CD14-positive monocyte (primary cell): ENCODE measurements around the gene BNC2. TPM values are rescaled to one million over a fixed set of nuclear protein-coding genes. Genes with fewer than 3 reads are reported as not detected.
A peak's percentile ranks its signal among the peaks of the same experiment; 100 is the strongest.

Source experiments
- DNase-seq, 3 donors: peaks; one replicate each; pipeline ENCODE4 v3.0.0-alpha.2; 2011 to 2022
- H2AFZ ChIP-seq: 2 replicates; pipeline ENCODE4 v1.6.0; 2012; ENCODE audit warnings: mild to moderate bottlenecking, low read depth, low read length, inconsistent platforms; ENCODE audit not compliant: insufficient read depth, poor library complexity, severe bottlenecking
- H3K27ac ChIP-seq, 2 donors: 1 replicate in 1 of 2; 2 replicates in 1 of 2; pipeline ENCODE4 v1.5.1; 2012 to 2013; ENCODE audit warnings: low read length in 2 of 2, control low read depth in 1 of 2, inconsistent platforms in 1 of 2, low read depth in 1 of 2, mild to moderate bottlenecking in 1 of 2
- H3K27me3 ChIP-seq, 2 donors: one replicate each; pipeline versions ENCODE4 v1.6.0 to v1.6.1; 2011 to 2013; ENCODE audit warnings: low read length in 2 of 2; ENCODE audit not compliant: control insufficient read depth in 2 of 2, insufficient read depth in 2 of 2
- H3K36me3 ChIP-seq, 2 donors: replicated peaks in 1 of 2; 1 replicate in 1 of 2; 2 replicates in 1 of 2; pipeline versions ENCODE4 v1.5.1 to v1.6.1; 2012 to 2013; ENCODE audit warnings: low read length in 2 of 2, control low read depth in 1 of 2, inconsistent platforms in 1 of 2, mild to moderate bottlenecking in 1 of 2; ENCODE audit not compliant: insufficient read depth in 2 of 2, control insufficient read depth in 1 of 2
- H3K4me1 ChIP-seq, 2 donors: 1 replicate in 1 of 2; 2 replicates in 1 of 2; pipeline versions ENCODE4 v1.5.1 to v1.6.1; 2012 to 2013; ENCODE audit warnings: low read length in 2 of 2, control low read depth in 1 of 2, inconsistent platforms in 1 of 2, mild to moderate bottlenecking in 1 of 2, moderate library complexity in 1 of 2; ENCODE audit not compliant: insufficient read depth in 2 of 2, control insufficient read depth in 1 of 2
- H3K4me2 ChIP-seq: replicated peaks from 2 replicates; pipeline ENCODE3; 2012; ENCODE audit warnings: low read length, moderate library complexity, mild to moderate bottlenecking; ENCODE audit not compliant: poor library complexity, severe bottlenecking; ENCODE audit errors: extremely low read depth
- H3K4me3 ChIP-seq, 3 experiments: fragments of 200-600 bp in 1 of 3; sonication (generic) in 1 of 3; replicated peaks in 1 of 3; 1 replicate in 2 of 3; 2 replicates in 1 of 3; pipeline ENCODE4 v1.5.1; 2011 to 2013; ENCODE audit warnings: low read length in 3 of 3, mild to moderate bottlenecking in 3 of 3, control low read depth in 2 of 3, low read depth in 2 of 3, inconsistent platforms in 1 of 3, moderate library complexity in 1 of 3
- H3K79me2 ChIP-seq: 2 replicates; pipeline ENCODE4 v1.6.0; 2012; ENCODE audit warnings: mild to moderate bottlenecking, control low read depth, inconsistent platforms, low read length, moderate library complexity; ENCODE audit not compliant: insufficient read depth
- H3K9ac ChIP-seq: 2 replicates; pipeline ENCODE4 v1.6.0; 2017; ENCODE audit warnings: low read length, mild to moderate bottlenecking; ENCODE audit not compliant: insufficient read depth, poor library complexity, severe bottlenecking
- H3K9me3 ChIP-seq, 2 donors: replicated peaks in 1 of 2; 1 replicate in 1 of 2; 2 replicates in 1 of 2; pipeline versions ENCODE4 v1.5.1 to v1.6.1; 2012 to 2013; ENCODE audit warnings: low read length in 2 of 2, control low read depth in 1 of 2; ENCODE audit not compliant: control insufficient read depth in 1 of 2, insufficient read depth in 1 of 2
- H4K20me1 ChIP-seq: 2 replicates; pipeline ENCODE4 v1.6.0; 2012; ENCODE audit warnings: mild to moderate bottlenecking, low read length, control low read depth, moderate library complexity; ENCODE audit not compliant: insufficient read depth
- H3K27ac Mint-ChIP-seq, 7 donors: one replicate each; pipeline ENCODE4 v1.8.0; 2020; ENCODE audit warnings: mild to moderate bottlenecking in 7 of 7, mixed read lengths in 7 of 7, moderate library complexity in 6 of 7, inconsistent platforms in 2 of 7
- H3K27me3 Mint-ChIP-seq, 3 donors: one replicate each; pipeline ENCODE4 v1.8.0; 2021 to 2022; ENCODE audit warnings: low read depth in 3 of 3, mild to moderate bottlenecking in 3 of 3, mixed read lengths in 3 of 3, moderate library complexity in 3 of 3, inconsistent platforms in 1 of 3
- H3K36me3 Mint-ChIP-seq, 2 donors: one replicate each; pipeline ENCODE4 v1.8.0; 2020; ENCODE audit warnings: mixed read lengths in 2 of 2, inconsistent platforms in 1 of 2, mild to moderate bottlenecking in 1 of 2
- H3K4me1 Mint-ChIP-seq: one replicate; pipeline ENCODE4 v1.8.0; 2020; ENCODE audit warnings: mild to moderate bottlenecking, mixed read lengths
- H3K4me3 Mint-ChIP-seq, 2 donors: one replicate each; pipeline ENCODE4 v1.8.0; 2020; ENCODE audit warnings: mild to moderate bottlenecking in 2 of 2, mixed read lengths in 2 of 2, moderate library complexity in 1 of 2
- H3K9me3 Mint-ChIP-seq, 7 donors: one replicate each; pipeline ENCODE4 v1.8.0; 2020 to 2022; ENCODE audit warnings: mixed read lengths in 7 of 7, mild to moderate bottlenecking in 6 of 7, moderate library complexity in 6 of 7, inconsistent platforms in 2 of 7
- WGBS: methylation state at CpG from one replicate; pipeline ENCODE4 v1.1.5; 2013; ENCODE audit warnings: missing lambda C conversion rate; ENCODE audit not compliant: insufficient coverage; 5-methylcytosine and 5-hydroxymethylcytosine counted together
- intact Hi-C, 2 donors: fragments of 100-400 bp; cut with micrococcal nuclease; formaldehyde crosslinking; loops; one replicate each; pipeline versions ENCODE4 v1.15.0 to v1.15.1; 2023
- polyA plus RNA-seq, 3 donors: library from polyadenylated mRNA; depleted of rRNA in 1 of 3; unstranded in 2 of 3; stranded (reverse) in 1 of 3; fragments of 300-500 nt in 2 of 3; fragments of >200 nt in 1 of 3; fragmentation: Illumina TruSeq in 2 of 3; gene quantifications; 1 replicate in 2 of 3; 2 replicates in 1 of 3; pipeline ENCODE4 v1.2.3, GENCODE V29; 2012 to 2021
- TF ChIP-seq, protein P1 (sequence below): fragments of 200-600 bp; IDR thresholded peaks from one replicate; pipeline ENCODE4 v1.8.0; 2022; ENCODE audit warnings: antibody characterized with exemption, mild to moderate bottlenecking

BNC2 gene
- polyA plus RNA-seq, 3 donors: 0.01 TPM; not detected in 2

DNA sequence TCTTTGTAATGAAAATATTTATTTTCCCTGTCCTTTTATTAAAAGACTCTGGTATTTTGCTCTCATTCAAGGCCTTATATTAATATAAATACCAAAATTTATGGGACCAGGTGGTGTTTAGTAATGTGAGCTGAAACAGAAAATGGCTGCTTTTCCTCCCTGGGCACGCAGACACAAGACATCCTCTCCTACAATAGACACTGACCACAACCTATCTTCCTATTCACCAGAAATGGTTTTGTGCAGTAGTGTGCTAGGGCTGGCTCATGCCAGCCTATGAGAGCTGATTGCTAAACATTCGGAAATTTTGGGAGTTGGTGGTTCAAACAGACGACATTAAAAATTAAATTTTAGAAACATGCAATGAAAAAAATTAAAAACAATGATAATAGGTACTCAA is 338.2 kb downstream of the BNC2 start:
- Mint-ChIP-seq H3K27me3 (no peaks in the 10 kb centered on the region), H3K36me3 (no peaks in the 10 kb centered on the region), H3K27ac (no peak overlapping the region), H3K9me3 (peaks cover 0 to 2% (median 0%) of the 10 kb centered on the region in 7 donors), H3K4me1 (no peaks in the 10 kb centered on the region), H3K4me3 (no peak overlapping the region)
- H4K20me1 ChIP-seq: no peaks in the 10 kb centered on the region
- no peaks in the 10 kb centered on the region for H3K9me3 ChIP-seq
- no peak overlapping the region for H2AFZ ChIP-seq
- no peaks in the 10 kb centered on the region for H3K27me3 ChIP-seq
- H3K4me2 ChIP-seq: no peak overlapping the region
- H3K9ac ChIP-seq: no peak overlapping the region
- H3K36me3 ChIP-seq: no peaks in the 10 kb centered on the region
- no peak overlapping the region for H3K4me3 ChIP-seq
- no peak overlapping the region for H3K27ac ChIP-seq
- no peaks in the 10 kb centered on the region for H3K4me1 ChIP-seq
- intact Hi-C loops: no loop called here
- no peaks in the 10 kb centered on the region for H3K79me2 ChIP-seq
- TF ChIP-seq, protein P1, sequence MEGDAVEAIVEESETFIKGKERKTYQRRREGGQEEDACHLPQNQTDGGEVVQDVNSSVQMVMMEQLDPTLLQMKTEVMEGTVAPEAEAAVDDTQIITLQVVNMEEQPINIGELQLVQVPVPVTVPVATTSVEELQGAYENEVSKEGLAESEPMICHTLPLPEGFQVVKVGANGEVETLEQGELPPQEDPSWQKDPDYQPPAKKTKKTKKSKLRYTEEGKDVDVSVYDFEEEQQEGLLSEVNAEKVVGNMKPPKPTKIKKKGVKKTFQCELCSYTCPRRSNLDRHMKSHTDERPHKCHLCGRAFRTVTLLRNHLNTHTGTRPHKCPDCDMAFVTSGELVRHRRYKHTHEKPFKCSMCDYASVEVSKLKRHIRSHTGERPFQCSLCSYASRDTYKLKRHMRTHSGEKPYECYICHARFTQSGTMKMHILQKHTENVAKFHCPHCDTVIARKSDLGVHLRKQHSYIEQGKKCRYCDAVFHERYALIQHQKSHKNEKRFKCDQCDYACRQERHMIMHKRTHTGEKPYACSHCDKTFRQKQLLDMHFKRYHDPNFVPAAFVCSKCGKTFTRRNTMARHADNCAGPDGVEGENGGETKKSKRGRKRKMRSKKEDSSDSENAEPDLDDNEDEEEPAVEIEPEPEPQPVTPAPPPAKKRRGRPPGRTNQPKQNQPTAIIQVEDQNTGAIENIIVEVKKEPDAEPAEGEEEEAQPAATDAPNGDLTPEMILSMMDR: no peak
- whole genome bisulfite sequencing: no CpG with 5 or more reads among the region's 3 CpGs
- no peak for DNase-seq

DNA sequence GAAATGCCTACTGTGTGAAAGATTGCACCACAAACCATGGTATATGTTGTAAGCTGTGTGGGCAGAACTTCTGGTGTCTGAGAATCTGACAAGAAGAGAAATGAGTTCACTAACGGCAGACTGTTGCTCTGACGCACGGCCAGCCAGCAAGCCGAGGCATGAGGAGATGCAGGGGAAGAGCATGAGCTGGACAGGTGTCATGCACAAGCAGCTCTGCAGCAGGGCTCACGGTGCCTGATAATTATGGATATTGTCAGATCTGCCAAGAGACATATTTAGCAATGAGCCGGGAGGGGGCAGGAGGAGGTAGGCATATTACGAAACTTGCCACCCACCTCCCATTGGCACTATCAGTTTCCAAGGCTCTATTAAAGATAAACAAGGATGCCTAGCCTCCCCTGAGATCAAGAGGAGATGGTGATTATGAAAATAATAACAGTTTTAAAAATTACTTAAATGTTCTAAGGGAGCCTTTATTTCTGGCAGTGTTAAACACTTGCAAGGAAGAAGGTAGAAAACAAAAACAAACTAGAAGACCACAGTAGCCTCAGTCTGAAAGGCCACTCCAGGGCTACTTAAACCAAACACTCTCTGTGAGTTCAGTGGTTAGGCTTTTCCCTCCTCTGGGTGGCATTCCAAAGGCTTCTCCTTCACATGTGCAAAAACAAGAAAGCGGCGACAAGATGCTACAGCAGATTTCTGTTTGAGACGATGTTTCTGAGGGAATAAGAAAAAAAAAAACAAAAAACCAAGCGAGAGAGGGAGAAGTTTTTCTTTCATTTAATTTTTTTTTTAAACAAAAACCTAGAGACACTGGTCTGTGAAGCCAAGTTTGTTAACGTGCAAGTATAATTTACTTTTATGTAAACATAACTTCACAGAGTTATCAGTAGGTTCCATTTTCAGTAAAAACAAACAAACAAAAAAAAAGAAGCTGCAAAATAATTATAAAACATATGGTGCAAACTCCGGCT is 339.5 kb downstream of the BNC2 start:
- no peaks in the 10 kb centered on the region for H3K36me3 Mint-ChIP-seq
- H3K9ac ChIP-seq: no peak overlapping the region
- H3K9me3 Mint-ChIP-seq: peaks cover 0 to 2% (median 0%) of the 10 kb centered on the region in 7 donors
- no peak overlapping the region for H3K4me2 ChIP-seq
- no peaks in the 10 kb centered on the region for H3K36me3 ChIP-seq
- no peaks in the 10 kb centered on the region for H3K27me3 ChIP-seq
- no peak overlapping the region for H2AFZ ChIP-seq
- no peaks in the 10 kb centered on the region for H4K20me1 ChIP-seq
- no peak overlapping the region for H3K4me3 ChIP-seq
- DNase-seq: no peak
- WGBS: 35% methylated on average over 4 of the region's 13 CpGs
- intact Hi-C loops: no loop called here
- no peaks in the 10 kb centered on the region for H3K79me2 ChIP-seq
- no peak overlapping the region for H3K27ac ChIP-seq
- TF ChIP-seq, protein P1: no peak
- H3K4me1 ChIP-seq: no peaks in the 10 kb centered on the region
- H3K27ac Mint-ChIP-seq: no peak overlapping the region
- no peaks in the 10 kb centered on the region for H3K9me3 ChIP-seq
- H3K4me3 Mint-ChIP-seq: peak overlapping the region in 1 of 2 donors; percentile 16
- H3K4me1 Mint-ChIP-seq: no peaks in the 10 kb centered on the region
- H3K27me3 Mint-ChIP-seq: no peaks in the 10 kb centered on the region
